ENCODE measurements around the gene PNPO. TPM values are rescaled to one million over a fixed set of nuclear protein-coding genes. Genes with fewer than 3 reads are reported as not detected.

PNPO gene
- total RNA-seq, 2 donors from 2014 or later, result 28.4 to 35.4 TPM

DNA sequence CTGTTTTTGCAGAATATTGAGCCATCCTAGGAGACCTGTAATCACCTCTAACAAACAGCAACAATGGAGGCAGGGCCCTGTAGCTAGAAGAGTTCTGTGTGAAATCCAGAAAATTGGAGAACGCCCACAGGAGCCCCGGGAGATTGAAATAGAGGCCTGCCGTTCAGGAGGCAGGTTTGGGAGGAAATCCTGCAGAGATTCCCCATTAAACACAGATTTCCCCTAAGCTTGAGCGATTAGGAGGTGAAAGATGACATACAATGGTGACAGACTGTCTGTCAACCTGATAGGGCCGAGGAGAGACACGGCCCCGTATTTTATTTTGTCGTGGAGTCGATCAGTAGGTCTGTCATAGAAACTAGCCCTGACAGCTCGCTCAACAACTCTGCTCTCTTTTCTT lies 47.8 kb downstream of the PNPO start:
- Histone ChIP-seq H3K36me3 (no peaks in the 10 kb centered on the region), H3K9me3 (no peaks in the 10 kb centered on the region)

DNA sequence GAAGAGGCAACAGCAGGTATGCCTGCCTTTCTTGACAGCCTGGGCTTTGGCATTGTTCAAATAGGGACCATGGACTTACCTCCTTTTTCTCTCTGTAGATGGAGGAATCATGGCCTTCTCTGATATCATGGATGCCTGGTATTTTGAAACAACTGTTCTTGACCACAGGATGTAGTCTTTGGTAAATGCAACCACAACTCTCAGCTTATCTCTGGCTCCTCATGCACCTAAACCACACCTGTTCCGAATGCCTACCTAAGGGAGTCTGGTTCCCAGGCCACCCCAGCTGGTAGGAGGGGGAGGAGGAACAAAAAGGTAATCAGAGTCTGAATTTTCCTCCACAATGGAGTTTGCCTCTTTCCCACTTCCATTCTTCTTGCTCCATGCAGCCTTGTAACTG lies 48.3 kb downstream of the PNPO start:
- Histone ChIP-seq H3K27ac (no peak overlapping the region), H3K27me3 (no peaks in the 10 kb centered on the region), H3K4me1 (peaks cover 0 to 20% of the 10 kb centered on the region in 2 donors), H3K4me3 (no peak overlapping the region), H3K36me3 (no peaks in the 10 kb centered on the region), H3K9me3 (no peaks in the 10 kb centered on the region)
- TF ChIP-seq, protein P1, sequence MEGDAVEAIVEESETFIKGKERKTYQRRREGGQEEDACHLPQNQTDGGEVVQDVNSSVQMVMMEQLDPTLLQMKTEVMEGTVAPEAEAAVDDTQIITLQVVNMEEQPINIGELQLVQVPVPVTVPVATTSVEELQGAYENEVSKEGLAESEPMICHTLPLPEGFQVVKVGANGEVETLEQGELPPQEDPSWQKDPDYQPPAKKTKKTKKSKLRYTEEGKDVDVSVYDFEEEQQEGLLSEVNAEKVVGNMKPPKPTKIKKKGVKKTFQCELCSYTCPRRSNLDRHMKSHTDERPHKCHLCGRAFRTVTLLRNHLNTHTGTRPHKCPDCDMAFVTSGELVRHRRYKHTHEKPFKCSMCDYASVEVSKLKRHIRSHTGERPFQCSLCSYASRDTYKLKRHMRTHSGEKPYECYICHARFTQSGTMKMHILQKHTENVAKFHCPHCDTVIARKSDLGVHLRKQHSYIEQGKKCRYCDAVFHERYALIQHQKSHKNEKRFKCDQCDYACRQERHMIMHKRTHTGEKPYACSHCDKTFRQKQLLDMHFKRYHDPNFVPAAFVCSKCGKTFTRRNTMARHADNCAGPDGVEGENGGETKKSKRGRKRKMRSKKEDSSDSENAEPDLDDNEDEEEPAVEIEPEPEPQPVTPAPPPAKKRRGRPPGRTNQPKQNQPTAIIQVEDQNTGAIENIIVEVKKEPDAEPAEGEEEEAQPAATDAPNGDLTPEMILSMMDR (IDR thresholded peaks at IDR 0.05), result no peak
- DNase-seq (ENCODE audit: low spot score), result no peak

More for the DNA sequence above, 47.8 kb downstream of the PNPO start:
- Histone ChIP-seq H3K27me3 (no peaks in the 10 kb centered on the region), H3K4me1 (peaks cover 0 to 24% of the 10 kb centered on the region in 2 donors), H3K4me3 (no peak overlapping the region), H3K27ac (no peak overlapping the region)
- DNase-seq (ENCODE audit: low spot score), result no peak
- TF ChIP-seq, protein P1 (IDR thresholded peaks at IDR 0.05), result no peak

DNA sequence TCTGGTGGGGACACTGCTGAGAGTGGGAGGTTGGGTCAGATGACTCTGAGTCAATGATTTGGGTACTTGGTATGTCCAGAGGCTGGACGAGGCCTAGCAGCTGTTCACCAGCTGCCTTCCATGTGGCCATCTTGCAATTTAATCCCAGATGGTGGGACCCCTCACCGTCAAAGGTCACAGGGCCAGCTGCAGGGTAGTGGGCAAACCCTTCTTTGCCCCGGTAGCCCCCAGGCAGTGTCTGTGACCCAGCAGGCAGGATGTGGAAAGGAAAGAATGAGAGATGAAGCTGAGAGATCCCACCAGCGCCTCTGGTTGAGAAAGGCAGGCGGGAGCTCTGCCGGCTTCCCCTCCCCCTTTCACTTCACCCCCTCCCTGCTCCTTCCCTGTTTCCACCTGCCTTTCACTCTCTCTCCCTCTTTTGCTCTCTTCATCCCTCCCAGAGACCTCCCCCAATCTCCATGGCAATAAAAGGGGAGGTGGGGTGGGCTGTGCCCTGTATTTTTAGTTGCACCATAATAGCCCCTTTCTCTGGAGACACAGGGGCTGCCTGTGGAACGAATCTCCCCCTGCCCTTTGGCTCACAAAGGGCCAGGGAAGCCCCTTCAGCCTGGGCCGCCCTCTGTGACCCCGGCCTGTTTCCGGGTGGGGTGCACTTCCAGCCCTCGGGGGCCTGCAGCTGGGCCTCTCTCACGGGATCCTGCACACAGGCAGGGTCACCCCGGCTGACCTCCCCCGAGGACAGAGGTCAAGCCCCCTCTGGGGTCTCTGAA lies 49.8 kb downstream of the PNPO start:
- Histone ChIP-seq H3K4me3 (no peak overlapping the region), H3K9me3 (no peaks in the 10 kb centered on the region), H3K4me1 (peaks cover 0 to 20% of the 10 kb centered on the region in 2 donors), H3K36me3 (no peaks in the 10 kb centered on the region), H3K27ac (no peak overlapping the region), H3K27me3 (no peaks in the 10 kb centered on the region)
- TF ChIP-seq, protein P1 (IDR thresholded peaks at IDR 0.05), result no peak
- no peak for DNase-seq (ENCODE audit: low spot score)

DNA sequence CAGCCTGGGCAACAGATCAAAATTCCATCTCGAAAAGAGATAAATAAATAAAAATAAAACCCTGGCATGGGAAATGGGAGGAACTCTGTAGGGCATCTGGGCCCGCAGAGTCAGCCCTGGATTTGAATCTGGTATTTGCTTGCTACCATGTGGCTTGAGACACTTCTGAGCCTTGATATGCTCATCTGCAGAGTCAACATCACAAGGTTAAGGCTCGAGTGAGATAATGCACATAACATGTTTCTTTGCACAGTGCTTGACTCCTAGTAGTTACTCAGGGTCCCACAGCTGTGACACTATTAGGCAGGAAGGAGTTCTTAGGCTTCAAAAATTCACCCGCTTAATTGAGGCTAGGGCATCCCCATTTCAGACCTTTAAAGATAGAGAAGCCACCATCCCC lies 50.8 kb downstream of the PNPO start:
- TF ChIP-seq, protein P1 (IDR thresholded peaks at IDR 0.05), result no peak
- Histone ChIP-seq H3K27me3 (no peaks in the 10 kb centered on the region), H3K36me3 (no peaks in the 10 kb centered on the region), H3K27ac (no peak overlapping the region), H3K4me3 (no peak overlapping the region), H3K9me3 (no peaks in the 10 kb centered on the region), H3K4me1 (peaks cover 0 to 19% of the 10 kb centered on the region in 2 donors)
- no peak for DNase-seq (ENCODE audit: low spot score)

DNA sequence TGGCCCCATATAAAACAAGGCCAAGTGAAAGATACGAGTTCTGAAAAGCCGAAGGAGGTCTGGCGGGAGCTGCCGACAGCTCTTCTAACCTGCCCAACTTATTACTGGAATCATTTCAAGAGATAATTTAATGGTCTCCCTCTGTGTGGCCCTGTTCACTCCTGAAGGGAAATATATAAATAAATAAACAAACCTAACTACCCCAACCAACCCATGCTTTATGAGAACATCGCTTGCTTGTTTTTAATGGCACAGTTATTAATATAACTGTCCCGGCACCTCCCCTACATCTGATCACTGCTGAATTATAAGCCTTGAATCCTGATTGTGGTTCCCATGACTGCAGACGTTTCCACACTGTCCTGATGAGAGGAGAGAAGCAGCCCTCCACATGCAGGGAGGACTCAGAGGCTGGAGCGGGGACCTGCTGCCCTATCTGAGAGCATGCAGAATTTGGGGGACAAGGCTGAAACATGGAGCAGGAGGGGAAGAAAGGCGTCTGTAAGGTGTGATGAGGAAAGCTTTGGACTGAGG lies 51.7 kb downstream of the PNPO start:
- Histone ChIP-seq H3K27ac (peak overlapping the region in 1 of 2 donors; percentile 40), H3K27me3 (no peaks in the 10 kb centered on the region), H3K36me3 (no peaks in the 10 kb centered on the region), H3K4me1 (peaks cover 0 to 15% of the 10 kb centered on the region in 2 donors), H3K4me3 (no peak overlapping the region), H3K9me3 (no peaks in the 10 kb centered on the region)
- DNase-seq (ENCODE audit: low spot score), result no peak
- TF ChIP-seq, protein P1 (IDR thresholded peaks at IDR 0.05), result no peak

All from right atrium auricular region (tissue), 2 donors.